Measurements from ENCODE around the gene PCDHGC4.

DNA sequence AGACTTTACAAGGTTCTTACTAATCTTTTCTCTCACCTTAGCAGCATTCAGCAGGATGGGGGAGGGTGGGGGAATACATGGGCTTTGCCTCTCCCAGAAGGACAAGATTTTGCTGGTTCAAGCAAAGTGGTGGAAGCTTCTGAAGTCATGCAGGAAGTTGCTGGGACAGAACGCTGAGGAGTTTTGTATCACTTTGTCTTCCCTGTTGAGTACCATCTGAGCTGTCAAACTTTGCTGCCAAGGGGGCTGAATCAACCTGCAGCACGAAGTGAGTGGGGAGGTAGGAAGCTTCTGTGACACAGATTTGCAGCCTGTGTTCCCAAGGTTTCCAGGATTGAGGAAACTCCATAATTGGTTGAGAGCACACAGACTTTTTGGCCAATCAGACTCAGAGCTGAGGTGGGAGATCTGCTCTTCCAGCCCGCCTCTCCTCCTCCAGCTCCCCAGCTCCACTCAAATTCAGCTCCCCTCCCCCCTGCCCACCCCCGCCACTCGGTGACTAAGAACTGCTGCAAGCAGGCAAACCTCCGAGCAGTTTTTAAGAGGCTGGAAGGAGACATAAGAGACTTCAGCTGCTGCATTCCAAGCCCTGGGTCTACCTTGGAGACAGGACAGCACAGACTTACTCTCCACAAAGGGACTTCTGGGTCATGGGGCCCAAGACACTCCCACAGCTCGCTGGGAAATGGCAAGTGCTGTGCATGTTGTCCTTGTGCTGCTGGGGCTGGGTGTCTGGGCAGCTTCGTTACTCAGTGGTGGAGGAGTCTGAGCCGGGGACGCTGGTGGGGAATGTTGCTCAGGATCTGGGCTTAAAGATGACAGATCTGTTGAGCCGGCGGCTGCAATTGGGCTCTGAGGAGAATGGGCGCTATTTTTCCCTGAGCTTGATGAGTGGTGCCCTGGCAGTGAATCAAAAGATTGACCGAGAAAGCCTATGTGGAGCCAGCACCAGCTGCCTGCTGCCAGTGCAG lies 4.0 kb downstream of the PCDHGC4 start, which contains the start of gene PCDHGC5:
- TF ChIP-seq, protein P1, sequence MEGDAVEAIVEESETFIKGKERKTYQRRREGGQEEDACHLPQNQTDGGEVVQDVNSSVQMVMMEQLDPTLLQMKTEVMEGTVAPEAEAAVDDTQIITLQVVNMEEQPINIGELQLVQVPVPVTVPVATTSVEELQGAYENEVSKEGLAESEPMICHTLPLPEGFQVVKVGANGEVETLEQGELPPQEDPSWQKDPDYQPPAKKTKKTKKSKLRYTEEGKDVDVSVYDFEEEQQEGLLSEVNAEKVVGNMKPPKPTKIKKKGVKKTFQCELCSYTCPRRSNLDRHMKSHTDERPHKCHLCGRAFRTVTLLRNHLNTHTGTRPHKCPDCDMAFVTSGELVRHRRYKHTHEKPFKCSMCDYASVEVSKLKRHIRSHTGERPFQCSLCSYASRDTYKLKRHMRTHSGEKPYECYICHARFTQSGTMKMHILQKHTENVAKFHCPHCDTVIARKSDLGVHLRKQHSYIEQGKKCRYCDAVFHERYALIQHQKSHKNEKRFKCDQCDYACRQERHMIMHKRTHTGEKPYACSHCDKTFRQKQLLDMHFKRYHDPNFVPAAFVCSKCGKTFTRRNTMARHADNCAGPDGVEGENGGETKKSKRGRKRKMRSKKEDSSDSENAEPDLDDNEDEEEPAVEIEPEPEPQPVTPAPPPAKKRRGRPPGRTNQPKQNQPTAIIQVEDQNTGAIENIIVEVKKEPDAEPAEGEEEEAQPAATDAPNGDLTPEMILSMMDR (IDR thresholded peaks at IDR 0.05; ENCODE audit: low read depth, low read length) = no peak
- TF ChIP-seq POLR2A (IDR thresholded peaks at IDR 0.05; ENCODE audit: extremely low read depth, insufficient read length) = no peak

All from NB4 (cell line).